Endothelial cell (in vitro differentiated cells): Measurements from ENCODE around the gene SBF2. TPM values are rescaled to one million over a fixed set of nuclear protein-coding genes. Genes with fewer than 3 reads are reported as not detected.

Experiments used
- DNase-seq: peaks from one replicate; pipeline ENCODE4 v3.0.0; 2021; ENCODE audit warnings: low spot score
- H3K27ac Mint-ChIP-seq: one replicate; pipeline ENCODE4 v1.8.0; 2021; ENCODE audit warnings: mixed read lengths, inconsistent platforms; ENCODE audit not compliant: unreplicated experiment
- H3K27me3 Mint-ChIP-seq: one replicate; pipeline ENCODE4 v1.8.0; 2021; ENCODE audit warnings: mild to moderate bottlenecking, moderate library complexity, mixed read lengths, inconsistent platforms; ENCODE audit not compliant: unreplicated experiment
- H3K36me3 Mint-ChIP-seq: one replicate; pipeline ENCODE4 v1.8.0; 2021; ENCODE audit warnings: mild to moderate bottlenecking, low read depth, mixed read lengths, inconsistent platforms; ENCODE audit not compliant: unreplicated experiment
- H3K4me1 Mint-ChIP-seq: one replicate; pipeline ENCODE4 v1.8.0; 2021; ENCODE audit warnings: mild to moderate bottlenecking, mixed read lengths, inconsistent platforms; ENCODE audit not compliant: unreplicated experiment
- H3K4me3 Mint-ChIP-seq: one replicate; pipeline ENCODE4 v1.8.0; 2021; ENCODE audit warnings: mild to moderate bottlenecking, mixed read lengths, inconsistent platforms; ENCODE audit not compliant: unreplicated experiment
- H3K9me3 Mint-ChIP-seq: one replicate; pipeline ENCODE4 v1.8.0; 2021; ENCODE audit warnings: mixed read lengths, inconsistent platforms; ENCODE audit not compliant: unreplicated experiment
- CTCF ChIP-seq: fragments of 200-600 bp; sonication (generic); IDR thresholded peaks from one replicate; pipeline ENCODE4 v1.5.0; 2021; ENCODE audit warnings: antibody characterized with exemption; ENCODE audit not compliant: unreplicated experiment
- total RNA-seq: library from RNA; stranded (reverse); fragmentation: NEBNext Ultra II Directional; extraction: Animal tissue kit (Norgen Biotek cat#: 25700); gene quantifications from one replicate; pipeline ENCODE4 v1.2.1, GENCODE V29; 2021; ENCODE audit not compliant: unreplicated experiment

Gene SBF2
- total RNA-seq, 1 donor from 2014 or later: 40.8 TPM

- Mint-ChIP-seq H3K36me3 (no peaks in the 10 kb centered on the region), H3K9me3 (no peaks in the 10 kb centered on the region), H3K27ac (no peak overlapping the region), H3K4me1 (no peaks in the 10 kb centered on the region), H3K27me3 (no peaks in the 10 kb centered on the region), H3K4me3 (no peak overlapping the region)
- no peak for DNase-seq
- TF ChIP-seq CTCF: no peak
These were observed 19.3 kb downstream of the SBF2 start for GRCh38 chr11:10274726-10275125.

- H3K36me3 Mint-ChIP-seq: no peaks in the 10 kb centered on the region
- TF ChIP-seq CTCF: no peak
- H3K4me1 Mint-ChIP-seq: no peaks in the 10 kb centered on the region
- H3K4me3 Mint-ChIP-seq: no peak overlapping the region
- DNase-seq: no peak
- no peak overlapping the region for H3K27ac Mint-ChIP-seq
- H3K27me3 Mint-ChIP-seq: no peaks in the 10 kb centered on the region
- no peaks in the 10 kb centered on the region for H3K9me3 Mint-ChIP-seq
These were observed 20.3 kb downstream of the SBF2 start for GRCh38 chr11:10273738-10274137.

- DNase-seq: no peak
- Mint-ChIP-seq H3K36me3 (no peaks in the 10 kb centered on the region), H3K4me3 (no peak overlapping the region), H3K27ac (no peak overlapping the region), H3K4me1 (no peaks in the 10 kb centered on the region), H3K9me3 (no peaks in the 10 kb centered on the region), H3K27me3 (no peaks in the 10 kb centered on the region)
- TF ChIP-seq CTCF: no peak
These were observed 21.9 kb downstream of the SBF2 start for GRCh38 chr11:10272132-10272531.

- Mint-ChIP-seq H3K4me3 (no peak overlapping the region), H3K36me3 (peaks cover 3% of the 10 kb centered on the region), H3K27me3 (peaks cover 2% of the 10 kb centered on the region), H3K27ac (no peak overlapping the region), H3K4me1 (no peaks in the 10 kb centered on the region), H3K9me3 (no peaks in the 10 kb centered on the region)
- no peak for TF ChIP-seq CTCF
- DNase-seq: no peak
These were observed 25.1 kb downstream of the SBF2 start for GRCh38 chr11:10268746-10269488.

GRCh38 chr11:10267821-10268220 is 26.2 kb downstream of the SBF2 start:
- H3K4me1 Mint-ChIP-seq: no peaks in the 10 kb centered on the region
- no peak for TF ChIP-seq CTCF
- no peak overlapping the region for H3K4me3 Mint-ChIP-seq

More at GRCh38 chr11:10267821-10268220, 26.2 kb downstream of the SBF2 start:
- Mint-ChIP-seq H3K36me3 (peaks cover 3% of the 10 kb centered on the region), H3K27ac (no peak overlapping the region), H3K9me3 (no peaks in the 10 kb centered on the region), H3K27me3 (peaks cover 3% of the 10 kb centered on the region)
- no peak for DNase-seq
